Pons (tissue), 1 donor: ENCODE results near the gene LRRFIP2.
"Not testable (repeated sequence)": the region's sequence is repeated elsewhere in the genome, so short reads cannot be mapped to it uniquely, and the experiment has no call there.

Source experiments
- DNase-seq: peaks from one replicate; pipeline ENCODE4 v3.0.0-alpha.2; 2016; ENCODE audit warnings: low spot score

The LRRFIP2 gene, protein sequence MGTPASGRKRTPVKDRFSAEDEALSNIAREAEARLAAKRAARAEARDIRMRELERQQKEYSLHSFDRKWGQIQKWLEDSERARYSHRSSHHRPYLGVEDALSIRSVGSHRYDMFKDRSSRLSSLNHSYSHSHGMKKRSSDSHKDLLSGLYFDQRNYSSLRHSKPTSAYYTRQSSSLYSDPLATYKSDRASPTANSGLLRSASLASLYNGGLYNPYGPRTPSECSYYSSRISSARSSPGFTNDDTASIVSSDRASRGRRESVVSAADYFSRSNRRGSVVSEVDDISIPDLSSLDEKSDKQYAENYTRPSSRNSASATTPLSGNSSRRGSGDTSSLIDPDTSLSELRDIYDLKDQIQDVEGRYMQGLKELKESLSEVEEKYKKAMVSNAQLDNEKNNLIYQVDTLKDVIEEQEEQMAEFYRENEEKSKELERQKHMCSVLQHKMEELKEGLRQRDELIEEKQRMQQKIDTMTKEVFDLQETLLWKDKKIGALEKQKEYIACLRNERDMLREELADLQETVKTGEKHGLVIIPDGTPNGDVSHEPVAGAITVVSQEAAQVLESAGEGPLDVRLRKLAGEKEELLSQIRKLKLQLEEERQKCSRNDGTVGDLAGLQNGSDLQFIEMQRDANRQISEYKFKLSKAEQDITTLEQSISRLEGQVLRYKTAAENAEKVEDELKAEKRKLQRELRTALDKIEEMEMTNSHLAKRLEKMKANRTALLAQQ

DNA sequence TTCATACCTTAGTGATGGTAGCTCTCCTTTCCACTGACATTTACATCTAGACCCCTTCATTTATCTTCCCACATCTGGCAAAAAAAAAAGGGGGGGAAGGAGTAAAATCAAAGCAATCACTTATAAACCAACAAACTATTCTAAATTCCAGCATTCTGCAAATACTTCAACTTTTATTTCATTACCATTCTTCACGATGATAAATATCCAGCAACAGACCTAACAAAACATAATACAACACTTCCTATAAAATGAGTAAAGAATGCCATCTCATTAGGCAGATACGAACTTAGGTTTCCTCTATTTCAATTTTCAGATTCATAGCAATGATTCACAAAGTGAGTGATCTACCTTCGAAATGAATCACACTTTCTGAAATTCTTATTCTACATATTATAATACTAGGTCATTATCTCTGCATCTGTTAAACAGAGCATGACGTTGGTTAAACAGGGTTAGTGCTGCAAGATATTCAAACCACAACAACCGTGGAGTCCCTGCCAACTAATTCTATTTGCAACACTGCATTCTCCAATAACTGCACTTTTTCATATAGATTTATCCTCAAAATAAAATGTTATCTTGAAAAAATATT is at the start of gene LRRFIP2:
LRRFIP2 (minus strand) TSS at position 51 of the 595 bp plus-strand sequence. CDS start 25,599 bp downstream, outside the sequence.
- DNase-seq = no peak

DNA sequence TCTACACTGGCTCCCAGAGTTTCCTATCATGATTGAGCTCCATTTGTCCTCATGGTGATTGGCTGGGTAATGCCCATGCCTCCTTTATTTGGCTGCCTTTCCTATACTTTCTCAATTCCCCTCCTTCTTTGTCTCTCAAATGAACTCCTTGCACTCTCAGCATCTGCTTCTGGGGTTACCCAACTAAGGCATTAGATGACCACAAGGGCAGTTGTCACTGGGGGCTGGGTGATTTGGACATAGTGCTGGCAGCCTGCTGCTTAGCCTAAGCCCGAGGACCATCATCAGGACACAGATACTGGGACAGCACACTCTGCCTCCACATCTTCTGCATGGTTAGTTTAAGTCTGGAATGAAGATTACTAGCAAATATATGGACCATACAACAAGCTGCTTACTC is 49.2 kb upstream of the LRRFIP2 start:
- DNase-seq = no peak

DNA sequence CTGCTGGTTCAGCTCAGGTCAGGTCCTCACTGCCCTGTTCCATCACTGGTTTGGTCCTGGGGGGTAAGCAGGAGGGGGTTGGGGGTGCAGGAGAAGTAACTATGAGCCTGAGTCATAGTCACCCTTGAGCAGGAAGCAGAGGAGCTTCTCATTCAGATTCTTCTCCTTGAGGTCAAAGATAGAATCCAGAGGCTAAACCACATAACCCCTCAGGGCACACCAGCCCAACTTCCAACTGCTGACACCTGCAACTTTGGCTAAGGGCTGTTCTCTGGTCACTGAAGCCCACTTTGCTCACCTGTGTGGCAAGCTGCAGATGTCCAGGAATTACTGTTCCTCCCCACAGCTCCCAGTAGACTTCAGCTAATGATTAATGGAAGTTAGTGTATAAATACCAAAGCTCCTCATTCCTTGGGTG is 48.8 kb upstream of the LRRFIP2 start:
- no peak for DNase-seq

DNA sequence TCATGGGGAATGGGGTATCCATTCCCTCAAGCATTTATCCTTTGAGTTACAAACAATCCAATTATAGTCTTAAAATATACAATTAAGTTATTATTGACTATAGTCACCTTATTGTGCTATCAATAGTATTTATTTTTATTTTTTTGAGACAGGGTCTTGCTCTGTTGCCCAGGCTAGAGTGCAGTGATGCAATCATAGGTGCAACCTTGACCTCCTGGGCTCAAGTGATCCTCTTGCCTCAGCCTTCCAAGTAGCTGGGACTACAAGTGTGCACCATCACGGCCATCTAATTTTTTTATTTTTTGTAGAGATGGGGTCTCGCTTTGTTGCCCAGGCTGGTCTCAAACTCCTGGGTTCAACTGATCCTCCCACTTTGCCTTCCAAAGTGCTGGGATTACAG is 48.2 kb upstream of the LRRFIP2 start:
- not testable (repeated sequence) for DNase-seq

DNA sequence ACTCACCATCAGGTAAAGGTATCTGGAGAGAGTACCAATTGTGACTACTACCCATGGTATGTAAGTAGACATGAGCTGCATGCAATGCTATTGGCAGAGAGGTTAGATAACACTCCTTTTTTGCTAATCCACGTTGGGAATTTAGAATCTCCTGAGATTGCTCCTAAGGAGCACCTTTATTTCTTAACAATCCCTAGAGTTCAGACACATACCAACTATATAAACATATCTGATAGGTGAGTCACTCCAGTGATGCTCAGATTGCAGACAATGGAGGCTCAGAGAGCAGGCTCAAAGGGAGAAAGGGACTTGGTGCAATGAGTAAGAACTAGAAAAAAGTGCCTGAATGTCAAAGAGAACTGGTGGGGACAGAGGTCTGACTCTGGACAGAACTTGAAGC is 47.0 kb upstream of the LRRFIP2 start:
- no peak for DNase-seq

DNA sequence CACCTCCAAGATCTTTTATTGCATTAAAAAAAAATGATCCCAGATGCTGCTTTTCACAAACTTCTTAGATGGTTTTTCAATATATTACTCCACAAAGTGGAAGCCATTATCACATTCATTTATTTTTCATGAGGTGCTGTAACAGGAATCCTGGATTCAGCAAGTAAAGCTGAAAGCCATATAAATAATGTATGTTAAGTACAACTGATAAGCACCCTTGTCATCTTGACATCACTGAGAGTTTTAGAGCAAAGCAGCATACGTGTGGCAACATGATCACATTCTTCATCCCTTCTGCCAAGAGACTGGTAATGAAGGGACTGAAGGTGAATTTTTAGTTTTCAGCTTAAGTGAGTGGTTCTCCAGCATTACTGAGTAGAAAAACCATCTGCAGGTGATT is 44.9 kb upstream of the LRRFIP2 start:
- DNase-seq = no peak

DNA sequence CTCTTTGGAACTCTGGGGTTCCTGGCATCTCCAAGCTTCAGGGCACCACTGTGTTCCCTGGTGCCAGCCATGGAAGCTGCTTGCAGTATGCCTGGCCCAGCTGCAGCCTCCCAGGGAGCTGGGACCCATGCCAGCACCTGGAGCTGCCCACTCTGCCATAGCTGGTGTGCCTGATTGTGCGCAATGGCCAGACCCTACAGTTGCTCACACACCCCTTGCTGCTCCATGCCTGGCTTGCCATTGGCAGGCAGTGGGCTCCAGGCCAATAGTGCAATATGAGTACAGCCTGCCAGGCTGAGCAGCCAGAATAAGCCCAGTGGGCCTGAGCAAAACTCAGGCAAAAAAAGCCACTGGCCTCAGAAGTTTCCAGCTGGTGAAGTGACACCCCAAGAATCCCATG is 43.8 kb upstream of the LRRFIP2 start:
- DNase-seq = no peak

DNA sequence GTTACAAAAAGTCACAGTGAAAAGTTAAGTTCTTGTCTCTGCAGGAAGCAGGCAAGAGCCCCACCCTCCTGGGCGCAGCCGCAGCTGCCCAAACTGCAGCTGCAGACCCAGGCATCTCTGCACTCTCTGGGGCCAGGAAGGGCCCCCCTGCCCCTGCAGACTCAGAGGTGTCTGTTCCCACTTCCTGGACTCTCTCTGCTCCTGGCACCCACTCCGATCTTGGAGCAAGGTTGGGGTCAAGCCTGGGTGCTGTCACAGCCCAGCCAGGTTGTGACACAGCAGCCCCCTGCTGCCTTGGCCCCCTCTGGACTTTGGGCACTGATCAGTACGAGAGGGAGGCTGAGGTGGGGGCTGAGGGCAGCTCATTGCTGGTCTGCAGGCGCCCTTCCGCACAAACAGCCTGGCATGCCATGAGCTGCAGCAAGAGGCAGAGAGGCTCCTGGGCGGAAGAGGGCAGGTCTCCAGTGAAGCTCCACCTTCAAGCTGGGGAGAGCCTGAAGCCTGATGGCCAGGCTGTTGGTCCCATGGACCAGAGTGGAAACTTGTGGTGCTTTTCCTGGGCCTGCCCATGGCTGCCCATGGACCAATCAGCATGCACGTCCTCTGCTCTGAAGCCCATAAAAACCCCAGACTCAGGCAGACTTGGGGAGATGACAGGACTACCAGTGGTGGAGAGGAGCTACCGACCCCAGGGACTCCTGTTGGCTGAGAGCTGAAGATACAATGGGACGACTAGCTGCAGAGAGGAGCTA is 42.9 kb upstream of the LRRFIP2 start:
- DNase-seq = no peak

DNA sequence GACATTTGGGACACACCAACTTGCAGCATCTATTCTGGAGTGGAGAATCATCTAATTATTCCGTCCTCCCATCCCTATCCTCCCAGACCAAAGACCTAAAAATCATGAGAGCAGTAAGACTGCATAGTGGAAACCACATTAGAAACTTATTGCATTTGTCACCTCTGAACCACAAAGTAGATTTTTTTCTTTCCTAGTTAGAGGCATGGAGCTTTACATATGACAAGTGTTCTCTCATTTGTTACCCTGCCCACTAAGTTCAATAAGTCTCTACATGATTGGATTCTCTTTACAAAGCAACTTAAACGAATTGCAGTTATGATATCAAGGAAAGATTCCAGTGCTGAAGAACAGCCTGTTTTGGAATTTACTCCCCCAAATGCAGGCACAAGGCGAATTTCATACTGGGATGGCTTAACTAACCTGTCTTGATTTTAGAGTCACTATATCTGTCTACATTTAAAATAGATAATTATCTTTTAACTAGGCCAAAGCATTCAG is 42.3 kb upstream of the LRRFIP2 start:
- DNase-seq = no peak

DNA sequence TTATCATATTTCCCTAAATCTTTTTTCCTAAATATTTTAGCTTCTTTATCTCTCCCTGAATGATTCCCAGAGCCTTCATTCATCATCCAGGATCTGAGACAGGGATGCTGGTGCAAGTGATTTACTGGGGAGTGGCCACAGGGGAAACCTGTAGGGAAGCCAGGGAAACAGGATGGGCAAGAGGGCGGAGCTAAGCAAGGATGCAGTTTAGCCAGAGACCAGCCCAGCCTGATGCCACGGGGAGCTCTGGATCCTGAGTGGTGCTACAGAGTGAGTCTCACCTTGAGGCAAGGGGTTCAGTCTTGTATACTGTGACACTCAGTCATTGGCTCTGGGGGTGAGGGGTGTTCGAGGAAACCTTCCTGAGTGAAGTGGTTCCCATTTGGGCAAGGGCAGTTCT is 39.7 kb upstream of the LRRFIP2 start:
- DNase-seq = no peak

DNA sequence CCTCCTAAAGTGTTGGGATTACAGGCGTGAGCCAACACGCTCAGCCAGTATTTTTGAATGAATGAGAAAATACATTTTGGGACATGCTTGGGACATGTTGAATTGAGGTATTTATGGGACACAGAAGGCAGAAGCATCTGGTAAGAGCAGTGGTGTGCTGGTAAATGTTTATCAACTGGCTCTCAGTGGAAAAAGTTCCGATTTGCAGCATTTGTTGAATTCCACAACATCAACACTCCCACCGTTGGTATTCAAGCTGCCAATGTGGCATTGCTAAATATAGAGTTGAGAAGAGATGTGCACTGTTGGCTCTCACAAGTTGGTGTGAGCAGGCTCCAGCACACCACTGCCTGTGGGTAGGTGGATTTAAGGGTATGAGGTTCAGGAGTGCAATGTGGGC is 35.8 kb upstream of the LRRFIP2 start:
- no peak for DNase-seq

DNA sequence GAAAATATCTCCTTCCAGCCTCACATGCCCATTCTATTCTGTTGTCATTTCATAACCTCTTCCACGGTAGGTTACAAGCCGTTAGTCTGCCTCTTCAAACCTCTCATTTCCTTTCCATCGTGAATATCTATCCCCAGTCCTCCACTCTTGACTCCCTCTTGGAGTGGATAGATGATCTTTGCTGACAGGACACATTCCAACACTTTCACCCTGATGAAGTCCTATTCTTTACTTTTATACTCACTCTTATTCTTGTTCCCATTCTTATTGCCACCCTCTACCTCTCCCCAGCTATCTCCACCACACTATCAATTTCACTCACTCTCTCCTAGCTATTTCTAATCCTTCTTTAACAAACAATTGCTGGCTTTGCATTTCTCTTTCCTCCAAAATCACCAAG is 34.2 kb upstream of the LRRFIP2 start:
- DNase-seq = not testable (repeated sequence)

DNA sequence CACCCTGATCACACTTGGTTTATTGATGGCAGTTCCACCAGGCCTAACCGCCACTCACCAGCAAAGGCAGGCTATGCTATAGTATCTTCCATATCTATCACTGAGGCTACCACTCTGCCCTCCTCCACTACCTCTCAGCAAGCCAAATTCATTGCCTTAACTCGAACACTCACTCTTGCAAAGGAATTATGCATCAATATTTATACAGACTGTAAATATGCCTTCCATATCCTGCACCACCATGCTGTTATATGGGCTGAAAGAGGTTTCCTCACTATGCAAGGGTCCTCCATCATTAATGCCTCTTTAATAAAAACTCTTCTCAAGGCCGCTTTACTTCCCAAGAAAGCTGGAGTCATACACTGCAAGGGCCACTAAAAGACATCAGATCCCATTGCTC is 33.6 kb upstream of the LRRFIP2 start:
- DNase-seq = not testable (repeated sequence)

DNA sequence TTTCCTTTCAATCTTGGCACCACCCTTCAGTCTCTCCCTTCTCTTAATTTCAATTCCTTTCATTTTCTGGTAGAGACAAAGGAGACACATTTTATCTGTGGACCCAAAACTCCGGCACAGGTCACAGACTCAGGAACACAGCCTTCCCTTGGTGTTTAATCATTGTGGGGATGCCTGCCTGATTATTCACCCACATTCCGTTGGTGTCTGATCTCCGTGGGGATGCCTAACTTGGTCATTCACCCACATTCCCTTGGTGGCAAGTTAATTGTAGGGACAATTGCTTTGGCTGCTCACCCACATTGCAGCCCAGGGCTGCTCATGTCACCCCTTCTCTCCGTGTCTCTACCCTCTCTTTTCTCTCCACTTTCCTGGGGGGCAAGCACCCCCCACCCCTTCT is 31.7 kb upstream of the LRRFIP2 start:
- not testable (repeated sequence) for DNase-seq

DNA sequence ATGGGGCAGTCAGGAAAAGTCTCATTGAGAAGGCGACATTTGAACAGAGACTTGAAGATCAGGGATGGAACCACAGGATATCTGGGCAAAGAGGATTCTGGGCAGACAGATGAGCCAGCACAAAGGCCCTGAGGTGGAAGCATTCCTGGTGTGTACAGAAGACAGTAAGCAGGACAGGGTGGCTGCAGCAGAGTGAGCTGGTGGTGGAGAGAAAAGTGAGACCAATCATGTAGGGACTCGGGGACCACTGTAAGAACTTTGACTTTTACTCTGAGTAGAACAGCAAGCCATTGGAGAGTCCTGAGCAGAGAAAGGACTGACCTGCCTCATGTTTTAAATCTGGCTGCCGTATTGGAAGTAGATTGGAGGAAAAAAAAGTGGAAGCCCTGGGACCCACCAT is 29.9 kb upstream of the LRRFIP2 start:
- DNase-seq = no peak

DNA sequence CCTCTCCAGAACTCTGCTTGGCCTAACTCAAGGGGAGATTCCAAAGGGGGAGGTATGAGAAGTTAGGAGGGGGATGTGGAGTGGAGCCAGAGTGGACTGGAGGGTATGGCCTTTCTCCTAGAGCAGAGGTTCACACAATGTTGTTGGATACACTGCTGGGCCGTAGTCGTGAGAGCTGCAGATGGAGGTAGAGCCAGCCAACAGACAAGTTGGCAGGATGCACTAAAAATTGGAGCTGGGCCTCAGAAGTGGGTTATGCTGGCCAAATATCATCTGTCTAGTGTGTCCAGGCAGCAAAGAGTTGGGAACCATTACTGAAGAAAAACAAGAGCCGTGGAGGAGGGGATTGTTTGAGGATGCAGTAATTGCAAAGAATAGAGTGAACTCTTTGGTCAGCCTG is 27.7 kb upstream of the LRRFIP2 start:
- no peak for DNase-seq

DNA sequence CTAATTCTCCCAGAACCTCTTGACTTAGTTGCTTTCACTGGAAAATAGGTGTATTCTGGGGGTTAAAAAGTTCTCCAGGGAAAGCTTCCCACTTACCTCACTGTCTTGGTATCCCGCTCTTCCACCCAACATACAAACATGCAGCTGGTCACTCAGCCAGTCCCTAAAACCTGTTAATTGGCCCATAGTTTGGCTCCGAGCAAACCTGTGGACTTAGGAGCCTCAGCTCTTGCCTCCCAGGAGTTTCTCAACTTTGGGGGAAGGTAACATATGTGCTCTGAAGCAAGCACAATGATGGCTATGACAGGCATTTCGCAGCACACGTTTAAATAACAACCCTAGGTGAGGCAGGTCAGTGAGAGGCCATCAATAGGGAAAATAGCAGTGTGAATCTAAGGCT is 25.8 kb upstream of the LRRFIP2 start:
- DNase-seq = no peak

DNA sequence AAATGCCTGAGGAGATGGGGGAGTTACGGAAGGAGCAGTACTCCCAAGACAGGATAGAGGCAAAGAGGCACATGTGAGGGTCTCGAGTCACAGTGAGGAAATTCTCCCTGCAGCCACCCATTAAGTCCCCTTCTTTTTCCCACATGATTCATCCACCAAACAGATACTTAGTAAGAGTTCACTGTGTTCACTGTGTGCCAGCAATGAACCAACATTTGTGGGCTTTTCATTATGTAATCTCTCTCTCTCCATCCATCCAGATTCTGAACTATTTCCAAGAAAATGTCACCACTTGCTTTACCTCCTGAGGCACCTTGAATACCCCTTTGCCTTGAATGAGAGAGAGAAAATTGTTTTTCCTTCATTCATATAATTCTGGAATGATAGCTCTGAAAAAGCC is 24.6 kb upstream of the LRRFIP2 start:
- DNase-seq = no peak

DNA sequence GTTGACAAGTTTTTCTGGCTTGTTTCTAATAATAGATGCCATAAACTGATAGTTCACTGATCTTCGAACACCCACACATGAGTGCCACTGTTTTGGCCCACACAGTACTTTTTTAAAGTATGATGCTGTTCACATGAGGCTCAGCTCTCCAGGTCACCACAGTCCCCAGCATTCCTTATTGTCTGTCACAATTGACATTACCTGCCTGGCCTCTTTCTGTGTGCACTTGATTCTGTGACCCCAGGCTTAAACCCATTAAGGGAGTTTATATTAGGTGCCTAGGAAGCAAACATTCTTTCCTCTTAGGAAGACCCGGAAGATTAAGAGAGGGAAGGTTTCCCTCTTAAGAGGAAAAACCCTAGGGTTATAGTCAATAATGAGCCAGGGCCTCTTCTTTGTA is 24.2 kb upstream of the LRRFIP2 start:
- DNase-seq = no peak

DNA sequence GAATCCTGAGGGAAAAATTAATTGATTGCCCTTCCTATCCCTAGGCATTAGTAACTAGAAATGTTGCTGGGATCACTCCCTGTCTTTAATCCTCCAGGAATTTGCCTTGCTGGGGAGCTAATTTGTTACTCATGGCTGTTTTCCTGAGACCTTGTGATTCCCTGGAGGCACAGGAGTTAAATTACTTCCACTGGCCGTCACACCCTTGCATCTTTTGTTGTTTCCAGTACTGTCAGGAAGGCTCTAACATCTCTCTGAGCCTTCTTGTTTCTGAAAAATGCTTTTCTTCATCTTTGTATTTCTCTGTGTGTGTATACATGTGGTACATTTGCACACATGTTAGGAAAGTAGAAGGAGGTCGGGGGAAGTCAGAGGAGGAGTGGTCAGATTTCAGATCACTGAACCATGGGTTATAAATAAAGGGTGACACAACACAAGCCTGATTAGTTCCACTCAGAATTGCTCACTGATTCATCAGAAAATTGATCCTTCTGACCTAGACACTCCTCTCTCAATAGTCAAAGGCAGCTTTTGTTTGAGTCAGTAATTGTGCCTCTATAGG is 23.5 kb upstream of the LRRFIP2 start:
- DNase-seq = no peak

DNA sequence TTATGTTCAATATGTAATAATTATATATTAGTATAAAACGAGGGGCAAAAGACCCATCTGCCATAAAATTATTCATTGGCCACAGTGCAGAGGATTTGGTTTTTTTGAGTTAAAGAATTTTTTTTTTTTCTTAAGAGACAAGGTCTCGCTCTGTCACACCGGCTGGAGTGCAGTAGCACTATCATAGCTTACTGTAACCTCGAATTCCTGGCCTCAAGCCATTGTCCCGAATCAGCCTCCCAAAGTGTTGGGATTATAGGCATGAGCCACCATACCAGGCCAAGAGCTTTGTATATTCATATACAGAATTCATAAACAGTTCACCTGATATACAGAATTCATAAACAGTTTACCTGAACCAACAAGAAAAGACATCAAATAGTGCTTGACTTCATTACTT is 20.2 kb upstream of the LRRFIP2 start:
- DNase-seq = no peak

DNA sequence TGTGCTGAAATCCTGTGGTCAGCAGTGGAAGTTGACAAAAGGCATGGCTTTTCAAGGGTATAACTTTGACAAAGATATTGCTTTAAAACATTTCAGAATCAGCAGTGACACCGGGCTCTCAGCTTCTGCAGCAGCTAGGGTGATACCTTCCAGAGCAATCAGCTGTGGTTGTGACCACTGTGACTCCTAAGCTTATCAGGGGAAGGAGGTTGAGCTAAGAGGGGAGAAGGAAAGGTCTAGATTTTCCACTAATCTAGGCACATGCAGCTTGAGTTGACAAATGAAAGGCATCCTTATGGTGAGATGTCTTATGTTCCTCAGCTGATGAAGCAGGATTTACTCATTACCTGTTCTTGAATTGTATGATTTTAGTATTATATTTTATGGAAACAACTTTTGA is 16.3 kb upstream of the LRRFIP2 start:
- DNase-seq = no peak
